GM20000 (cell line): Measurements from ENCODE around the gene CFAP61.

Experiments
- DNase-seq: peaks from one replicate; pipeline ENCODE4 v3.0.0; 2012; ENCODE audit warnings: low spot score
- TF ChIP-seq, protein P1 (sequence below): IDR thresholded peaks from 2 replicates; pipeline ENCODE4 v1.5.1; 2012; ENCODE audit warnings: mild to moderate bottlenecking, control low read depth; ENCODE audit errors: extremely low read depth, missing control alignments

CFAP61 gene

GRCh38 chr20:20327746-20328145 lies 275.4 kb downstream of the CFAP61 start:
- no peak for DNase-seq
- TF ChIP-seq, protein P1, sequence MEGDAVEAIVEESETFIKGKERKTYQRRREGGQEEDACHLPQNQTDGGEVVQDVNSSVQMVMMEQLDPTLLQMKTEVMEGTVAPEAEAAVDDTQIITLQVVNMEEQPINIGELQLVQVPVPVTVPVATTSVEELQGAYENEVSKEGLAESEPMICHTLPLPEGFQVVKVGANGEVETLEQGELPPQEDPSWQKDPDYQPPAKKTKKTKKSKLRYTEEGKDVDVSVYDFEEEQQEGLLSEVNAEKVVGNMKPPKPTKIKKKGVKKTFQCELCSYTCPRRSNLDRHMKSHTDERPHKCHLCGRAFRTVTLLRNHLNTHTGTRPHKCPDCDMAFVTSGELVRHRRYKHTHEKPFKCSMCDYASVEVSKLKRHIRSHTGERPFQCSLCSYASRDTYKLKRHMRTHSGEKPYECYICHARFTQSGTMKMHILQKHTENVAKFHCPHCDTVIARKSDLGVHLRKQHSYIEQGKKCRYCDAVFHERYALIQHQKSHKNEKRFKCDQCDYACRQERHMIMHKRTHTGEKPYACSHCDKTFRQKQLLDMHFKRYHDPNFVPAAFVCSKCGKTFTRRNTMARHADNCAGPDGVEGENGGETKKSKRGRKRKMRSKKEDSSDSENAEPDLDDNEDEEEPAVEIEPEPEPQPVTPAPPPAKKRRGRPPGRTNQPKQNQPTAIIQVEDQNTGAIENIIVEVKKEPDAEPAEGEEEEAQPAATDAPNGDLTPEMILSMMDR = no peak

DNA sequence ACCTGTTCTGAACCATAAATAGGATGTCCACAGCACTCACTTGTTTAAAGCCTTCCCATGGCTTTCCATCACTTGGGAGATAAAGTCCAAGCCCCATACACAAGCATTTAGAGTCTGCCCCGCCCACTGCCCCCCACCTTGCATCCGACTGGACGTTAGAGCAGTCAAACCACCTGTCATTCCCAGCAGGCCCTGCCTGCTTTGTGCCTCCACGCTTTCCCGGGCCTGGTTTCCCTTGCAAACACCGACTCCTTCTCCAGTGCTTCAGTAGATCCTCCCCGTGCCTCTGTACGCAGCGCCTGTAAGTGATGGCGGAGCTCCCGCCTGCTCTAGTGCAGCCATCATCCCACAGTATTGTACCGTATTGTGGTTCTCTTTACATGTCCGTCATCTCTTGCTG lies 277.2 kb downstream of the CFAP61 start:
- TF ChIP-seq, protein P1 = no peak
- no peak for DNase-seq

- no peak for DNase-seq
- TF ChIP-seq, protein P1 = no peak
These were observed 278.8 kb downstream of the CFAP61 start for GRCh38 chr20:20331156-20331555.

GRCh38 chr20:20331817-20332216 lies 279.5 kb downstream of the CFAP61 start:
- no peak for DNase-seq

GRCh38 chr20:20333866-20334265 lies 281.5 kb downstream of the CFAP61 start:
- TF ChIP-seq, protein P1 = no peak
- DNase-seq = no peak

More at GRCh38 chr20:20331817-20332216, 279.5 kb downstream of the CFAP61 start:
- TF ChIP-seq, protein P1 = no peak

GRCh38 chr20:20334489-20334888 lies 282.2 kb downstream of the CFAP61 start:
- TF ChIP-seq, protein P1 = no peak
- DNase-seq = peak; percentile 72

DNA sequence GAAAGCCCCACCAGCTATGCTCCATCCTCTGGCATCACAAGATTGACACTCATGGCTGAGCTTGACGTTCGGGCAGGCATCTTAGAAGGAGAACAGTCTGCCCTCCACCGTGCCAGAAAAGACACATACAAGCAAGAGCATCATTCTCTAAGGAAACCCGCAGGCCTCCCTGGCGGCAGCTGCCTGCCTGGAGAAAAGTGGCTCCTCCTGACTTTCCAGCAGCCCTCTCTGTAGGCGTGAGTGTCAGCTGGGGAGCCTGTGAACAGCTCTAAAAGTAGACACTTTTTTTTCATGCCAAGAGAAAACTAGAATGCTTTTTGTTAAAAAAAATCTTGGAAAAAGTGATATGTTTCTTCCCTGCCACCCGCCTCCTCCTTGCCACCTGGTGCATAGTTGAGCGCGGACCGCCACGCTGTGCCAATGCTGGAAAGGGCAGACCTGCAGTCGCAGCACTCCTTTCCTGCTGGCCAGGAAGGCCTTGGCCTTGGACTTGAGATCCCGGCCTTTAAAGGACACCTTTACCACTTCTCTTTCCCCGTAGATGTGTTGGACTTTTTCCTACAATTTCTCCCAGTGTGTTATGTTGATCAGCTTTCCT lies 285.9 kb downstream of the CFAP61 start:
- DNase-seq = no peak
- TF ChIP-seq, protein P1 = no peak
